HepG2 (cell line): Measurements from ENCODE around the gene DSE. TPM values are rescaled to one million over a fixed set of nuclear protein-coding genes. Genes with fewer than 3 reads are reported as not detected.
A peak's percentile ranks its signal among the peaks of the same experiment; 100 is the strongest.

ENCODE experiments used
- ATAC-seq: fragments of 200-7000 bp; cut with Tn5 transposase; 3 replicates; pipeline ENCODE4 v1.9.1; 2020; ENCODE audit warnings: mild to moderate bottlenecking, moderate library complexity
- BruUV-seq: library from RNA; stranded (reverse); fragments of 400-500 nt; replicated peaks from 2 replicates; lab custom pipeline; 2021; lab: Mats Ljungman, UMichigan
- CTCF ChIA-PET: fragments of 300-600 bp; formaldehyde crosslinking; extraction: SDS; loops from one replicate; lab custom pipeline; 2021; ENCODE audit warnings: low total read pairs, inconsistent platforms, low intra/inter-chr PET ratio; lab: Yijun Ruan, JAX
- POLR2A ChIA-PET: fragments of 350-600 bp; sonication (Branson Sonifier 250); formaldehyde crosslinking; loops from one replicate; lab custom pipeline; 2020; ENCODE audit warnings: antibody characterized with exemption, inconsistent platforms; lab: Yijun Ruan, JAX
- DNase-seq: peaks from one replicate; pipeline ENCODE4 v3.0.0-alpha.2; 2015; ENCODE audit warnings: low spot score
- FAIRE-seq: peaks from 3 replicates; lab custom pipeline; 2011; peaks lifted over from hg19 to GRCh38; lab: Jason Lieb, UNC
- H2AFZ ChIP-seq: one replicate; pipeline ENCODE4 v1.6.1; 2011; ENCODE audit warnings: low read length, inconsistent platforms
- H3K27ac ChIP-seq: fragments of 300-600 bp; 3 replicates; pipeline ENCODE4 v1.8.0; 2011; ENCODE audit warnings: mixed run types, mild to moderate bottlenecking, mixed read lengths, low read length, inconsistent platforms; ENCODE audit not compliant: insufficient read depth; ENCODE audit errors: extremely low read length
- H3K27me3 ChIP-seq, 2 experiments: fragments of 200-600 bp in 1 of 2; 2 replicates in 1 of 2; 3 replicates in 1 of 2; pipeline versions ENCODE4 v1.6.0 to v1.8.0; 2011; ENCODE audit warnings: low read length in 2 of 2, mild to moderate bottlenecking in 2 of 2, moderate library complexity in 2 of 2, inconsistent platforms in 1 of 2; ENCODE audit not compliant: insufficient read depth in 2 of 2, control insufficient read depth in 1 of 2
- H3K36me3 ChIP-seq, 2 experiments: fragments of 200-600 bp in 1 of 2; replicated peaks in 1 of 2; 2 replicates in 1 of 2; 3 replicates in 1 of 2; pipeline versions ENCODE4 v1.5.1 to v1.8.0; 2011; ENCODE audit warnings: low read length in 2 of 2, inconsistent platforms in 1 of 2; ENCODE audit not compliant: insufficient read depth in 2 of 2, control insufficient read depth in 1 of 2
- H3K4me1 ChIP-seq: 2 replicates; pipeline ENCODE4 v1.5.1; 2012; ENCODE audit warnings: low read length, inconsistent platforms; ENCODE audit not compliant: insufficient read depth
- H3K4me2 ChIP-seq: 2 replicates; pipeline ENCODE4 v1.6.0; 2011; ENCODE audit warnings: low read depth, low read length, inconsistent platforms
- H3K4me3 ChIP-seq, 3 experiments: fragments of 200-600 bp in 1 of 3; sonication (generic), shearing (Covaris generic) in 1 of 3; replicated peaks in 1 of 3; 2 replicates each; pipeline ENCODE4 v1.5.1; 2011 to 2016; ENCODE audit warnings: low read length in 3 of 3, inconsistent platforms in 2 of 3, low read depth in 2 of 3, mild to moderate bottlenecking in 2 of 3, control low read depth in 1 of 3, mixed read lengths in 1 of 3; ENCODE audit not compliant: insufficient read depth in 1 of 3
- H3K79me2 ChIP-seq: one replicate; pipeline ENCODE4 v1.6.1; 2011; ENCODE audit warnings: low read length, inconsistent platforms; ENCODE audit not compliant: insufficient read depth
- H3K9ac ChIP-seq: 2 replicates; pipeline ENCODE4 v1.6.0; 2011; ENCODE audit warnings: mild to moderate bottlenecking, low read depth, low read length, inconsistent platforms; ENCODE audit not compliant: insufficient read depth
- H3K9me3 ChIP-seq: 2 replicates; pipeline ENCODE4 v1.5.1; 2012; ENCODE audit warnings: mild to moderate bottlenecking, low read length
- H4K20me1 ChIP-seq: 2 replicates; pipeline ENCODE4 v1.6.0; 2011; ENCODE audit warnings: inconsistent platforms, mild to moderate bottlenecking, low read length, moderate library complexity; ENCODE audit not compliant: insufficient read depth
- ARNTL ChIP-seq: sonication (generic); formaldehyde crosslinking; IDR thresholded peaks from 2 replicates; pipeline ENCODE4 v1.4.0; 2020; ENCODE audit warnings: mild to moderate bottlenecking, missing genetic modification reagents
- CHCHD3 ChIP-seq: sonication (generic); formaldehyde crosslinking; IDR thresholded peaks from 2 replicates; pipeline ENCODE4 v1.8.0; 2022; ENCODE audit warnings: mild to moderate bottlenecking, missing genetic modification reagents, moderate library complexity
- TGIF2 ChIP-seq: IDR thresholded peaks from 2 replicates; pipeline ENCODE4 v1.6.1; 2016; ENCODE audit warnings: control low read depth, missing compliant biosample characterization
- ZNF333 ChIP-seq: sonication (generic); formaldehyde crosslinking; IDR thresholded peaks from 2 replicates; pipeline ENCODE4 v1.4.0; 2020; ENCODE audit warnings: mild to moderate bottlenecking, missing genetic modification reagents, borderline replicate concordance
- ZNF598 ChIP-seq: sonication (generic); formaldehyde crosslinking; IDR thresholded peaks from 2 replicates; pipeline ENCODE4 v1.5.1; 2020; ENCODE audit warnings: mild to moderate bottlenecking, missing genetic modification reagents, borderline replicate concordance
- ZNF720 ChIP-seq: sonication (generic); formaldehyde crosslinking; IDR thresholded peaks from 2 replicates; pipeline ENCODE4 v1.4.0; 2020; ENCODE audit warnings: missing genetic modification reagents
- WGBS: methylation state at CpG from one replicate; pipeline ENCODE4 v1.1.6; 2017; ENCODE audit warnings: low lambda C conversion rate; 5-methylcytosine and 5-hydroxymethylcytosine counted together
- in situ Hi-C: cut with HindIII; loops from 2 replicates; pipeline ENCODE4 v1.10.0; 2017; ENCODE audit warnings: low pct_unique_long_range_greater_than_20kb; ENCODE audit not compliant: extremely low pct_ligation_motif_present
- intact Hi-C: fragments of 100-400 bp; cut with micrococcal nuclease; formaldehyde crosslinking; loops from one replicate; pipeline ENCODE4 v1.10.0; 2022; ENCODE audit not compliant: unreplicated experiment
- polyA plus RNA-seq, 8 experiments: library from polyadenylated mRNA; depleted of rRNA in 3 of 8; stranded (reverse) in 7 of 8; unstranded in 1 of 8; fragments of >200 nt; fragmentation: Illumina TruSeq in 4 of 8; extraction: Trizol in 4 of 8; gene quantifications; 2 replicates each; pipeline versions ENCODE4 v1.2.1 to v1.2.3, GENCODE V29; 2011 to 2016; ENCODE audit warnings: low read depth in 4 of 8, missing spikeins in 1 of 8, mixed read lengths in 1 of 8; ENCODE audit not compliant: insufficient read depth in 1 of 8
- total RNA-seq, 5 experiments: library from RNA; depleted of rRNA; stranded (reverse); fragments of >200 nt; fragmentation: Illumina TruSeq; extraction: Trizol; gene quantifications; 2 replicates each; pipeline ENCODE4 v1.2.3, GENCODE V29; 2016; ENCODE audit warnings: low read depth in 1 of 5
- TF ChIP-seq, protein P1 (sequence below): sonication (generic); formaldehyde crosslinking; IDR thresholded peaks from 2 replicates; pipeline ENCODE4 v1.4.0; 2020; ENCODE audit warnings: mild to moderate bottlenecking, low read depth, missing genetic modification reagents

DSE gene
- total and polyA plus RNA-seq, 2 of the 13 experiments (the other 11 are each of a cell fraction or from before 2014, with no cell fraction given): 2.6 to 4.6 TPM

DNA sequence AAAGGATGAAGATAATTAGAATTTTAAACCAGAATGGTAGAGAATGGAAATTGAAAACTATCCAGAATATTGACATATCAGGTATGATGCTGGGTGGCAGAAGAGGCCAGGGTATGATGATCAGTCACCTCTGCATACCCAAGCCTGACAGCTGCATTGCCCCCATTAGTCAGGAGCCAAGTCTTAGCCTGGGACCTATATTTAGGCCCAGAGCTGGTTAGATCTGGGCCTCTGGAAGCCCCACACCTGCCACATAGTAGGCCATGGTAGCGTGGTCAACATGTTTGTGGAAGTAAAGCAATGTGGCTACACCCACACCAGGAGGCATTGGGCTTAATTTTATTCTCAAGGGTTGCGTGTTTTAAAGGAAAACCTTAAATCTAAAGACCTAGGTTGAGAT lies 58.4 kb downstream of the DSE start:
- POLR2A ChIA-PET: no interaction called here
- Histone ChIP-seq H3K36me3 (no peaks in the 10 kb centered on the region), H2AFZ (no peak overlapping the region)
- TF ChIP-seq, protein P1, sequence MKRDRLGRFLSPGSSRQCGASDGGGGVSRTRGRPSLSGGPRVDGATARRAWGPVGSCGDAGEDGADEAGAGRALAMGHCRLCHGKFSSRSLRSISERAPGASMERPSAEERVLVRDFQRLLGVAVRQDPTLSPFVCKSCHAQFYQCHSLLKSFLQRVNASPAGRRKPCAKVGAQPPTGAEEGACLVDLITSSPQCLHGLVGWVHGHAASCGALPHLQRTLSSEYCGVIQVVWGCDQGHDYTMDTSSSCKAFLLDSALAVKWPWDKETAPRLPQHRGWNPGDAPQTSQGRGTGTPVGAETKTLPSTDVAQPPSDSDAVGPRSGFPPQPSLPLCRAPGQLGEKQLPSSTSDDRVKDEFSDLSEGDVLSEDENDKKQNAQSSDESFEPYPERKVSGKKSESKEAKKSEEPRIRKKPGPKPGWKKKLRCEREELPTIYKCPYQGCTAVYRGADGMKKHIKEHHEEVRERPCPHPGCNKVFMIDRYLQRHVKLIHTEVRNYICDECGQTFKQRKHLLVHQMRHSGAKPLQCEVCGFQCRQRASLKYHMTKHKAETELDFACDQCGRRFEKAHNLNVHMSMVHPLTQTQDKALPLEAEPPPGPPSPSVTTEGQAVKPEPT (CRISPR knock-in tag): no peak
- TF ChIP-seq CHCHD3 (CRISPR knock-in tag) (no peak), ZNF720 (no peak)
- TF ChIP-seq, all 625 proteins: peak for 0
- CTCF ChIA-PET: no interaction called here
- no peak overlapping the region for H3K27ac ChIP-seq
- no peak for DNase-seq
- in situ Hi-C loops (no loop called here), intact Hi-C loops (no loop called here)
- BruUV-seq: no TSS peak
- H3K9ac ChIP-seq: no peak overlapping the region
- no peaks in the 10 kb centered on the region for H3K4me1 ChIP-seq
- no peaks in the 10 kb centered on the region for H4K20me1 ChIP-seq
- peaks cover 0 to 1% of the 10 kb centered on the region in 2 experiments; a peak in 1 of 5 replicates for H3K27me3 ChIP-seq
- 48% methylated on average over 2 of the region's 2 CpGs for WGBS
- no peaks in the 10 kb centered on the region for H3K9me3 ChIP-seq
- H3K4me3 ChIP-seq: no peak overlapping the region
- ATAC-seq: no peak
- no peak for FAIRE-seq
- H3K4me2 ChIP-seq: no peak overlapping the region
- H3K79me2 ChIP-seq: no peaks in the 10 kb centered on the region

DNA sequence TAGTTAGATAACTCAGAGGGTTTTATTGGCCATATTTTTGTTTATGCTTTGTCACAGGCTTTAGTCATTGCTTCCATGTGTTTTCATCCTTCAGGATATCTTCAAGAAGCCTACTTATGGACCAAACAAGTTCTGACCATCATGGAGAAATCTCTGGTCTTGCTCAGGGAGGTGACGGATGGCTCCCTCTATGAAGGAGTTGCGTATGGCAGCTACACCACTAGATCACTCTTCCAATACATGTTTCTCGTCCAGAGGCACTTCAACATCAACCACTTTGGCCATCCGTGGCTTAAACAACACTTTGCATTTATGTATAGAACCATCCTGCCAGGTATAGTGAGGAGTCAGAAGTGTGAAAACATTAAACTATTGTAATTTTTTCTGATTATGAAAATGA lies 60.1 kb downstream of the DSE start:
- no peak for DNase-seq
- Histone ChIP-seq H2AFZ (no peak overlapping the region), H3K79me2 (no peaks in the 10 kb centered on the region), H3K9me3 (no peaks in the 10 kb centered on the region), H3K27me3 (peaks cover 0 to 1% of the 10 kb centered on the region in 2 experiments; a peak in 1 of 5 replicates), H3K4me3 (no peak overlapping the region), H3K27ac (no peak overlapping the region), H4K20me1 (no peaks in the 10 kb centered on the region), H3K36me3 (no peaks in the 10 kb centered on the region), H3K4me2 (no peak overlapping the region), H3K9ac (no peak overlapping the region), H3K4me1 (no peaks in the 10 kb centered on the region)
- 34% methylated on average over 4 of the region's 4 CpGs for WGBS
- ATAC-seq: peak; percentile 52; the same call in 2 of the 3 replicates
- ChIA-PET POLR2A (no interaction called here), CTCF (no interaction called here)
- in situ Hi-C loops: no loop called here
- no TSS peak for BruUV-seq
- intact Hi-C loops: no loop called here
- no peak for FAIRE-seq
- no peak for TF ChIP-seq ZNF333 (CRISPR knock-in tag)
- no peak for TF ChIP-seq ARNTL (CRISPR knock-in tag)
- TF ChIP-seq ZNF598: no peak
- no peak for TF ChIP-seq TGIF2
